ENCODE results near the gene BICC1. TPM values are rescaled to one million over a fixed set of nuclear protein-coding genes. Genes with fewer than 3 reads are reported as not detected.

BICC1 gene
- total RNA-seq, 2 donors from 2014 or later = 8.3 to 15.7 TPM

GRCh38 chr10:58546722-58547445 lies 34.2 kb downstream of the BICC1 start:
- Histone ChIP-seq H3K9me3 (no peaks in the 10 kb centered on the region), H3K27ac (no peak overlapping the region), H3K27me3 (no peaks in the 10 kb centered on the region), H3K36me3 (no peaks in the 10 kb centered on the region), H3K4me1 (peaks cover 0 to 10% of the 10 kb centered on the region in 2 donors), H3K4me3 (no peak overlapping the region)
- TF ChIP-seq CTCF (IDR thresholded peaks at IDR 0.05) = no peak
- no peak for DNase-seq (ENCODE audit: low spot score)

GRCh38 chr10:58547963-58548362 lies 35.3 kb downstream of the BICC1 start:
- H3K4me1 ChIP-seq = peaks cover 0 to 10% of the 10 kb centered on the region in 2 donors
- H3K9me3 ChIP-seq = no peaks in the 10 kb centered on the region
- TF ChIP-seq CTCF (IDR thresholded peaks at IDR 0.05) = no peak
- H3K4me3 ChIP-seq = no peak overlapping the region
- DNase-seq (ENCODE audit: low spot score) = no peak
- no peaks in the 10 kb centered on the region for H3K27me3 ChIP-seq
- no peaks in the 10 kb centered on the region for H3K36me3 ChIP-seq
- H3K27ac ChIP-seq = no peak overlapping the region

GRCh38 chr10:58554316-58554715 lies 41.6 kb downstream of the BICC1 start:
- TF ChIP-seq CTCF (IDR thresholded peaks at IDR 0.05) = no peak
- Histone ChIP-seq H3K4me1 (no peaks in the 10 kb centered on the region), H3K27ac (no peak overlapping the region), H3K36me3 (no peaks in the 10 kb centered on the region), H3K9me3 (peaks cover 0 to 21% of the 10 kb centered on the region in 2 donors), H3K4me3 (no peak overlapping the region), H3K27me3 (no peaks in the 10 kb centered on the region)
- no peak for DNase-seq (ENCODE audit: low spot score)

- Histone ChIP-seq H3K27me3 (no peaks in the 10 kb centered on the region), H3K9me3 (peaks cover 0 to 23% of the 10 kb centered on the region in 2 donors), H3K4me1 (no peaks in the 10 kb centered on the region), H3K36me3 (no peaks in the 10 kb centered on the region), H3K27ac (no peak overlapping the region), H3K4me3 (no peak overlapping the region)
- no peak for TF ChIP-seq CTCF (IDR thresholded peaks at IDR 0.05)
- DNase-seq (ENCODE audit: low spot score) = no peak
These were observed 42.7 kb downstream of the BICC1 start for GRCh38 chr10:58555170-58555929.

- no peaks in the 10 kb centered on the region for H3K27me3 ChIP-seq
- no peak for DNase-seq (ENCODE audit: low spot score)
- no peak for TF ChIP-seq CTCF (IDR thresholded peaks at IDR 0.05)
- H3K9me3 ChIP-seq = peaks cover 0 to 29% of the 10 kb centered on the region in 2 donors
- H3K36me3 ChIP-seq = no peaks in the 10 kb centered on the region
- H3K4me3 ChIP-seq = no peak overlapping the region
- H3K4me1 ChIP-seq = no peaks in the 10 kb centered on the region
- no peak overlapping the region for H3K27ac ChIP-seq
These were observed 43.2 kb downstream of the BICC1 start for GRCh38 chr10:58555930-58556311.
